NCI-H128 (cell line): ENCODE results near the gene POLD2.
"Not testable (repeated sequence)": the region's sequence is repeated elsewhere in the genome, so short reads cannot be mapped to it uniquely, and the experiment has no call there.

ENCODE experiments used
- DNase-seq: peaks from one replicate; lab custom pipeline; 2025; ENCODE audit not compliant: unreplicated experiment; lab: John Stamatoyannopoulos, UW

POLD2 gene

GRCh38 chr7:44123190-44124003 is at the start of gene POLD2:
Gene POLD2 (minus strand): TSS chr7:44123548. CDS start chr7:44122053, 1,495 bp downstream.
- peak; percentile 96 for DNase-seq

GRCh38 chr7:44172803-44173424 is 49.6 kb upstream of the POLD2 start:
- DNase-seq, result peak; percentile 72

GRCh38 chr7:44172352-44172751 is 49.0 kb upstream of the POLD2 start:
- no peak for DNase-seq

- not testable (repeated sequence) for DNase-seq
Measured at GRCh38 chr7:44171901-44172300, 48.6 kb upstream of the POLD2 start.

- DNase-seq, result no peak
Measured at GRCh38 chr7:44167920-44168319, 44.6 kb upstream of the POLD2 start.

- DNase-seq, result no peak
Measured at GRCh38 chr7:44163591-44163990, 40.2 kb upstream of the POLD2 start.

- no peak for DNase-seq
Measured at GRCh38 chr7:44162785-44163395, 39.5 kb upstream of the POLD2 start.

GRCh38 chr7:44162179-44162578 is 38.8 kb upstream of the POLD2 start:
- DNase-seq, result no peak

- DNase-seq, result no peak
Measured at GRCh38 chr7:44161371-44161770, 38.0 kb upstream of the POLD2 start.

GRCh38 chr7:44159824-44160630 is 36.7 kb upstream of the POLD2 start:
- no peak for DNase-seq

GRCh38 chr7:44158873-44159631 is 35.7 kb upstream of the POLD2 start:
- DNase-seq, result no peak

GRCh38 chr7:44158096-44158872 is 34.9 kb upstream of the POLD2 start:
- DNase-seq, result no peak

- no peak for DNase-seq
Measured at GRCh38 chr7:44157116-44158080, 34.0 kb upstream of the POLD2 start.

GRCh38 chr7:44156453-44157010 is 33.2 kb upstream of the POLD2 start:
- no peak for DNase-seq

- DNase-seq, result no peak
Measured at GRCh38 chr7:44155191-44156185, 32.1 kb upstream of the POLD2 start.

GRCh38 chr7:44154703-44155102 is 31.4 kb upstream of the POLD2 start:
- no peak for DNase-seq

- DNase-seq, result no peak
Measured at GRCh38 chr7:44153948-44154335, 30.6 kb upstream of the POLD2 start.
